OCI-M2 (cell line): Measurements from ENCODE around the gene MSH2.
"Not testable (repeated sequence)": the region's sequence is repeated elsewhere in the genome, so short reads cannot be mapped to it uniquely, and the experiment has no call there.

Experiments
- DNase-seq: peaks from one replicate; lab custom pipeline; 2025; ENCODE audit not compliant: unreplicated experiment; lab: John Stamatoyannopoulos, UW

Gene MSH2

DNA sequence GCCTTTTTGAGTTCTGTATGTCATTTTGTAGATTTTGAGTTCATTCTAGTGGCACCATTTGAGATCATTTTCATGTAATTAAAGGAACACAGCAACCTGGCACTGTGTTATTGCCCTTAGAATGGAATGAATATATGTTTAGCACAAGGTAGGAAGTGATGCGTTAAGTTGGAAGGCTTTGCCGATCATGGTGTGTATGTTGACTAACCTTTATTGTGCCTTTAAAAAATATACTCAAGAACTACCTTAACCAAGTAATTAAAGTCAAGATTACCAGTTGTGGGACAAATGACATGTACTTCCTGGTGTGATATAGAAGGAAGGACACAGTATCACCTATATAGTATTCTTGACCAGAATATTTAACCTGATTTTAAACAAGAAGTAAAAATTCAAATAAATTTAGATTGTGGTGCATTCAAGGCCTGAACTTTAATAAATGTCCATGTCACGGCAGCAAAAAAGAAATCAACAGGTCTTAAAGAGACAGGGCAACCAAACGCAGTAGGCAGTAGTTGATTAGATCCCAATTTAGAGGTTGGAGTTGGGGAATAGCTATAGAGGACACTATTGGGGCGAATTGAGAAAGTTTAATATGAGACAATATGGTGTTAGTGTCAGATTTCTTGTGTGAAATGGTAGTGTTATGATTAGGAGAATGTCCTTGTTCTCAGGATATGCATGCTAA lies 68.6 kb downstream of the MSH2 start:
- no peak for DNase-seq

DNA sequence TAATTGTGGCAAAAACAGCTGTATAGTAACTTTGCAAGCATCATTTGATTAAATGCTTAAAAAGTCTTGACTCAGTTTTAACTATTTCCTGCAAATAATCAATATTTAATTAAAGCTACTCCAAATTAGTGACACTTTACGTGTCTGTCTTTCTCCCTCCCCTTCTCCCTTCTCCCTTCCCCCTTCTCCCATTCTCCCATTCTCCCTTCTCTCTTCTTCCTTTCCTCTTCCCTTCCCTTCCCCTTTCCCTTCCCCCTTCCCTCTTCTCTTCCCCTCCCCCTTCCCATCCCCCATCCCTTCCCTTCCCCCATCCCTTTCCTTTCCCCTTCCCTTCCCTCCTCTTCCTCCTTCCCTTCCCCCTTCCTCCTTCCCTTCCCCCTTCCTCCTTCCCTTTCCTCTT lies 76.9 kb downstream of the MSH2 start:
- DNase-seq: no peak

DNA sequence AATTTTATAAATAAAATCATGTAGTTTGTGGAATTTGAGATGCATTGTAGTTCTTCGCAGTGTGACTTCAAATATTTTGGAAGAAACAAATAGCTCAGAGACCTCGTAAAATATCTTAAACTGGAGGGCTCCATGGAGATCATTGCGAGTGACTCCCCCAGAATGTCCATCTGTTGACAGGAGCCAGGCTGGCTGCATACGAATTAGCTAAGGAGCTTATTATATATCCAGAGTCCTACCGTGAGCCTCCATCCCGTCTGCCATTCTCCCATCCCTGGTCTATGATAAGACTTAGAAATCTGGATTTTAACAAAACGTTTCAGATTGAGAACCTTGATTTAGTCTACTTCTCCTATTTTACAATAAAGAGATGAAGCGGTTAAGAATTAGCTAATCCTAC lies 80.2 kb downstream of the MSH2 start:
- no peak for DNase-seq

GRCh38 chr2:47484396-47484795 lies 81.4 kb downstream of the MSH2 start:
- DNase-seq: no peak

DNA sequence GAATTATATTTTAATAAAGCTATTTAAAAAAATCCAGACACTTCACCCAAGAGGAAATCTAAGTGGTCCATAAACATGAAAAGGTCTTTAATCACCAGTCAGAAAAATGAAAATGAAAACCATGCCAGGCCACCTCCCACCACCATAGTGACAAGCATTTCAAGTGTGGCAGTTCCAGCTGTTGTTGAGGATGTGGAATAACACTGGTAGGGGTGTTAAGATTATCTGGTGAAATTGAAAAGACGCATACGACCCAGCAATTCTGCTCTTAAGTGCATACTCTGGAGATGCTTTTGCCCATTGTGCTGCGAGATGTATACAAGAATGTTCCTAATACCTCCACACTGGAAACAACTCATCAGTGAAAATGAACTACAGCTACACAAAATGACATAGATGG lies 82.2 kb downstream of the MSH2 start:
- DNase-seq: no peak

DNA sequence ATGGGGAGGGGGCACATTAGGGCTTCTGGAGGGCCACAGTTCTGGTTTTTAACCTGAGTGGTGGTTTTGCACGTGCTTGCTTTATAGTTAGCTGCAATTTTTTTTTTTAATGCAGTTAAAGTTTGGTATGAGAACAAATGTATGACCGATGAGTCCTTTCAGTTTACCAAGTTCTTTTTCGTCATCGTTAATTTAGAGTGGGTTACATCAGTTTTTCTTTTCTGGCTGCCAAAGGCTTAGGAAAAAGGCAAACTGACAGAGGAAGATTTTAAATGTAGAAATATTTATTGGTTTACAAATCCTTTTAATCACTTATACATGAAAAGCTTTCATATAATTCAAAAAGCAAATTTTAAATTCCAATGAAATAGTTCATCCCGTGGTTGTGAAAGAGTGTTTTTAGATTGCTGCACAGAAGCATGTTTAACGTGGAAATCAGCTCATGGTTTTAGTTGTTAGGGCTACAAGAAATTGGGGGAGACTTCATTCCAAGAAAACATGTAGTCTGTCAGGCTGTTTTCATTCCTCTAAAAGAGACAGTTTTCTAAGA lies 82.9 kb downstream of the MSH2 start:
- no peak for DNase-seq

DNA sequence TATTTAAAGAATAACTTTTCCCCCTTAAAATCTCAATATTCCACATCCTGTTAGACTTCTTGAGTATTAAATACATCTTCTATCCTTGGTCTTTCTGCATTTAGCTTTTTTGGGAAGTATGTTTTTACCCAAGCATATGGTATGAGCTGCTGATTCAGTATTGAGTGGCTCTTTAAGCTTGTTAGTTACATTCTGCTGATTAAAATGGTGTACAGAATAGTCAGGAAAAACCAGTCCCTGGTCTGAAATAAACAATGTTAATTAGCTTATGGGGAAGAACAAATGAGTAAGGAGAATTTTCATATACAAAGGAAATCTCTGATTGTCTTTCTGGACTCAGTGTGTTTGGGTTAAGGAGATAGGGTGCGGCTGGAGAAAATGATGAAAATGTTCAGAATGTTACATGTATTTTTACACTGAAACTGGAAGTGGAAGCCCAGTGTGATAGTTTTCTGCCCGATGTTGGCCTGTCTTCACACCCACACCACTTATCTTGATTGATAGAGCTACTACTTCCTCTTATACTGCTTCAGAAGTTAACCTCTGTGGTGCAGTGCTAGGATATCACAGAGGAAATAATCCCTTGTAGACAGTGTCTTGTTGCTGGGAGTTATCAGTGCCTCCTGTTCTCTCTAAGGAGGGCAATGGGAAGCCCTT lies 84.0 kb downstream of the MSH2 start:
- DNase-seq: no peak

DNA sequence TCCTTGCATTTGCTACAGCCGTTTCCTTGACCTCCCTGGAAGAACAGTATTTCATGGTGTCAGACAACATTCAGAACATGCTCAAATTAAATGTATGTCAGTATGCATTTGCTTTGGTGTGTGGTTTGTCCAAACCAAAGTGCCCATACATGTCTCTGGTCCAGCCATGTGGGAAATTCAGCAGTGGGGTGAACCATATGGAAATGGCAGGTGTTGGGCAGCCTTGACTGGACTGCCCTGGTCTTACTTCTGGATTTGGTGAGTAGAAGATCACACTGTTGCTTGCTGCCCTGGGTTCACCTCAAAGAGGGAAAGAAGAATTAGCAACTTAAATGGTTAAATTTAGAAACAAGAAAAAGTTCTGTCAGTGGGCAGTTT lies 84.5 kb downstream of the MSH2 start:
- DNase-seq: no peak

DNA sequence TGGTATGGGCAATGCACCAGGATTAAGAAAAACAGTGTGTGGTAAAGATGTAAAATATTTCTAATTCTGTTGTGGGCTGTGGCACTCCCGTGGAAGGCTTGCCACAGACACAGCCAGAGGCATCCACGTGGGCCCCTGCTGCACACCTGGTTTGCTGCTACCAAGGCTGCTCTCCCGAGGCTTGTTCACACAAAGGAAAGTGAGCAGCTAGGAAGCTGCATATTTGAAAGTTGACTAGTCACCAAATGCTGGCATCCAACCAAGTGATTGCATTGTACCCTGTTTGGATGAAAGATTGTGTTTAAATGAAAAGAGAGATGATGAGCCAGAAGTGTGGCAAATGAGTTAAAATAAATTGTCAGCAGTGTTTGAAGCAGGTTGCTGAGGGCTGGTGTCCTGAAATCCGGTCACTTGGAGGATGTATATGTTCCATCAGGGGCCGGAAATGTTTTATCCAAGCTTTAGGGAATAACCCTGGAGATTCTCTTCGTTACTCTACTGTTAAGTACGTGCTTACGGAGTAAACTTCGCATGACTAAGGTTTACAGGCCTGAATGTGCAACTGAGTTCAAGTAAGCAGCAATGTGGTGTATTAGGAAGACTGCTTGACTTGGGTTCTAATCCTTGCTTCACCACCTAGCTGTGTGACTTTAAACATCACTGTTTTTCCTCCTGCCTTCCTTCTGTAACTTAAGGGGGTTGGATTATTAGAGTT lies 86.1 kb downstream of the MSH2 start:
- DNase-seq: no peak

DNA sequence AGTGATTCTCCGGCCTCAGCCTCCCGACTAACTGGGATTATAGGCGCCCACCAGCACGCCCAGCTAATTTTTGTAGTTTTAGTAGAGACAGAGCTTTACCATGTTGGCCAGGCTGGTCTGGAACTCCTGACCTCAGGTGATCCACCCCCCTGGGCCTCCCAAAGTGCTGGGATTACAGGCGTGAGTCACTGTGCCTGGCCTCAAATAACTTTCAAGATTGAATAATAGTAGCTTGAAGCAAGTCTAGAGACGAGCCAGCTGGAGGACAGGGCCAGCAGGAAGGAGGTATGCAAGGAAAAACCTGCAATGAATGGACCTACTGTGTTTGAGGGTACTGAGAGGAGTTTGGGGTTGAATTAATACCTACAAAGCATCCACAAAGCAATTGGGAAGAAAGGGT lies 87.5 kb downstream of the MSH2 start:
- no peak for DNase-seq

DNA sequence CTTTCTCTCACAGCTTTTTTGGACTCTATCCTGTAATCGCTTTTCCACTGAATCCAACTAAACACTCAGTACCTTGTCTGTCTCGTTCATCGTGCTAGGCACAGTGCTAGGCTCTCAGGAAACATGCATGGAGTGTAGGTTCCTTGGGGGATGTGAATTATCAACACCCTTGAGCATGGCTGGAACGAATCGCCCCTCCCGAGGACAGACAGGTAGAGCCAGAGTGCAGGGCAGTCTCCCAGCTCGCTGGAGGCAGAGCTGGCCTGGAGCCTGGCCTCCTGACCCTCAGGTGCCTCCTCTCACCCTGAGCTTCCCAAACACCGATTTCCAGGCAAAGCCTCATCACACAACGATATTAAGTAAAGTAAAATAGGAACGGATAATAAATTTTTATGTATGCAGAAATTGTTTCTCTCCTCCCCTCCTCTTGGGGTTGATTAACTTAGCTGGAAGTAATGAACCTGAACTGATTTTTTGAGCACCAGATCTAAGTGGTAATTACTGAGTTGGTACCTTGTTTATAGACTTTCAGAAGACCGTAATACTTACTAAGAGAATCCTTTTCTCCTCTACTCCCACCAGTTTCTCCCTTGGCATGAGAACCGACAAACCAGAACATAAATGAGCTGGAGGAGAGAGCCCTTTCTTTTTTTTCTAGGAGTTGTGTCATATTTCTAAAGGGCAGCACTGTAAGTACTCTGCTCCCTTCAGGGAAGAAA lies 90.5 kb downstream of the MSH2 start:
- DNase-seq: no peak

- no peak for DNase-seq
Observed at GRCh38 chr2:47494267-47495130, 91.5 kb downstream of the MSH2 start.

- no peak for DNase-seq
Observed at GRCh38 chr2:47497843-47498460, 95.0 kb downstream of the MSH2 start.

- DNase-seq: no peak
Observed at GRCh38 chr2:47499093-47499492, 96.1 kb downstream of the MSH2 start.

DNA sequence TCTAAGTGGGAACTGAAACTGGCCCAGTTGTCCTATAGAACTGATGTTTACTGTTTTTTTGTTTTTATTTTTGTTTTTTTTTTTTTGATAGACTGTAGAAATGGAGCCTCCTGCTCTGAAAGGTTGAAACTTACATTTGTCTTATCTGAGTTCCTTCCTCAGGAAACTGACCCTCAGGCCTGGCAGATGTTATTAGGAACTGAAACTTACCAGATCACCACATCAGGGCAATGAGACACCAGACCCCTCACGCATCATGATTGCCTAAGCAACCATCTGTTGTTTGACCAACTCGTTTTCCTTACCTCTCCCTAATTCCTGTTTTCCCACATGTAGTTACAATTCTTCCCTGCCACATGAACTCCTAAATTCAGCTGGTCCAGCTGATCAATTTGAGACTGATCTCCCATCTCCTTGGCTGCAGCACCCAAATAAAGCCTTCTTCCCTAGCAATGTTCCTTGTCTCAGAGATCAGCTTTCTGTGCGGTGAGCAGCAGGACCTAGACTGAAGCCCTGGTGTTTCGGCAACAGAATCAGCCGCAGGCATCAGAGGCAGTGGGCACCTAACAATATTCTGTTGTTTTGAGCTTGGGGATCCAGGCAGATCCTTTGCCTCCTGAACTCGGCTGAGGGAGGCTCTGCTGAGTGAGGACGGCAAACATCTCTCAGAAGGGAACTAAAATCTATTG lies 96.8 kb downstream of the MSH2 start:
- no peak for DNase-seq

- no peak for DNase-seq
Observed at GRCh38 chr2:47501374-47502200, 98.6 kb downstream of the MSH2 start.

DNA sequence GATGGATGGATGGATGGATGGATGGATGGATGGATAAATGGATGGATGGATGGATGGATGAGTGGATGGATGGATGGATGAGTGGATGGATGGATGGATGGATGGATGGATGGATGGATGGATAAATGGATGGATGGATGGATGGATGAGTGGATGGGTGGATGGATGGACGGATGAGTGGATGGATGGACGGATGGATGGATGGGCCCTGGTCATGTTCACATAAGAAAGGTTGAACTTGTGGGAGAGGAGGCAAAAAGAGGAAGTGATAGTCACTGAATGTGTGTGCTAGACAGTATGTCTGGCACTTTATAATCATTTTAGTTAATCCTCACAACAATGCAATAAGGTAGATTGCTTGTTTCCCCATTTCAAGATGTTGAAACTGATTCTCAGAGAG lies 99.5 kb downstream of the MSH2 start:
- DNase-seq: not testable (repeated sequence)

DNA sequence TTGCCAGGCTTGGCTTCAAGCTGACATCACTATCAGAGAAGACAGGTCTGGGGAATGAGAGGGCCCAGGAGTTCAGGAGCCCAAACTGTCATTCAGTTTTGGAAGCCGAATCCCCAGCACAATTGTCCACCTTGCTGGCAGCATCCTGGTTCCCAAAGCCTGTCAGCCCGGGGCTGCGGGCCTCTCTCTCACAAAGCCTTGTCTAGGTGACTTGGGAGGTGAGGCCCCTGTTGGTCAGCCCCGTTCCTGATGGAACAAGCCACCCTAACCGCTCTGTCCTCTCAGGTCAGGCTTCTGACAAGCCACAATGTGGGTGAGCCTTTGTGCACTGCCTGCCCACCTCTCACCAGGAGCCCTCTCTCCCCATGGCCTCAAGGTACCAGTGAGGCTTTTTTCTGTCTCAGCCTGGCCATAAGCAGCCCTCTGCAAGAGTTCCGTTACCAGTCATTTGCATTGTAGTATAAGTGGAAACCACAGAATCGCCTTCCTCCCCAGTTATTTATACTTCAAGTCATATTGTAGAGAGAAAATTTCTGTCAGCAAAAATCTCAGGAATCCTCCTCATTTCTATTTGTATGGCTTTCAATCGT lies 100.6 kb downstream of the MSH2 start:
- no peak for DNase-seq
